NCI-H1694 treated with DMSO at 0.1 percent for 48 hours (cell line): Measurements from ENCODE around the gene LARP1.

Source experiments
- DNase-seq: peaks from one replicate; lab custom pipeline; 2025; lab: John Stamatoyannopoulos, UW

Gene LARP1

DNA sequence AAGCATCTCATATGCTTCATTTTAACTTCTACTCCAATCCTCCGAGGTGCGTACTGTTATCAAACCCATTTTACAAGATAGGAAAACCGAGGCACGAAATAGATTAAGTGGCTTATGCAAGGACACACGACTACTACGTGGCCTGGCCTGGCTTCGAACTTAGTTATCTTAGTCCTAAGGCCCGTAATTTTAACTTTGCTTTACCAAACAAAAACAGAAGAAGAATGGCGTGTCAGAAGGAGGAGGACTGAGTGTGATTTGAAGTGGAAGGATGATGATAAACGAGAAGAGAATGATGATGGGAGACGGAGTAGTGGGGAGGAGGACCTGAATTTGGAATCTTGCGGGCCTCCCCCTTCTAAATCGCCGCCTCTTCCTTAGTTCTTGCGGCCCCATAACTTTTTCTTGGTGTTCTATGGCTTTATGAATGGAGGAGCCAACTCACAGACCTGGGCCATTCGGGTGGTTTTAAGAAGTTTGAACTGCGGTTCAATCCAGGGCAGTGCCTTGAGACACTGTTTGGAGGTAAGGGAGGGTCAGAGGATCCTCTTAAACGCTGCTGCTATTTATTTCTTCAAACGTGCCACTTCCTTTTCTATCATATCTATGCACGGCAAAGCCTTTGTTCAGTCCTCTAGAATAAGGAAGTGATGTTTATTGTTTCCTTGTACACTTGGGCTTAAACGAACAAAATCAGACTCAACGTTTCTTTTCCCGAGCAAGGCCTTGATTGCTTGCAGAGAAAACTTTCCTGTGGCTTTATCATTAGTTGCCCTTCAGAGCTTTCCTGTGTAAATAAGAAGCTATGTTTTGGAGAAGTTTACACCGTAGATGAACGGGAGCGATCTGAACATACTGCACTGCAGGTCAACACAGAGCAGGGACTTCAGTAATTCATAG is 104.0 kb downstream of the LARP1 start:
- no peak for DNase-seq

- DNase-seq, result no peak
Measured at GRCh38 chr5:154860123-154860522, 104.9 kb downstream of the LARP1 start.

- no peak for DNase-seq
Measured at GRCh38 chr5:154860765-154861164, 105.6 kb downstream of the LARP1 start.

- DNase-seq, result no peak
Measured at GRCh38 chr5:154861946-154862345, 106.8 kb downstream of the LARP1 start.

DNA sequence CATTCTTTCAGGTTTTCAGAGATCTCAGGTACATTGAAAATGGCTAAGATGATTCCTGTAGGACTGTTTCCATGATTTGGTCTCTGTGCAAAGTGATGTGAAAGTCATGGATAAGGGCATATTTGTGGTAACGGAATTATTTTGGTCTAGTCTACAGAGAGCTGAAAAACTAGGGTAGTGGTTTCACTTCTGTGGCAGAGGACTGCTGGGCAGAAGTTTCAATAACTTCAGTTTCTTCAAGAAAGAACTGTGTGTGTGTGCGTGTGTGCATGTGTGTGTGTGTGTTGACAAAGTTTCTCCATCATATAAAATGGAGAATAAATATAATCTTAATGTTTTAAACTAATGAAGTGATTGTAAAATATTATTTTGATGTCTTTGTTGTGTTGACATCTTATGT is 107.6 kb downstream of the LARP1 start:
- DNase-seq, result no peak

DNA sequence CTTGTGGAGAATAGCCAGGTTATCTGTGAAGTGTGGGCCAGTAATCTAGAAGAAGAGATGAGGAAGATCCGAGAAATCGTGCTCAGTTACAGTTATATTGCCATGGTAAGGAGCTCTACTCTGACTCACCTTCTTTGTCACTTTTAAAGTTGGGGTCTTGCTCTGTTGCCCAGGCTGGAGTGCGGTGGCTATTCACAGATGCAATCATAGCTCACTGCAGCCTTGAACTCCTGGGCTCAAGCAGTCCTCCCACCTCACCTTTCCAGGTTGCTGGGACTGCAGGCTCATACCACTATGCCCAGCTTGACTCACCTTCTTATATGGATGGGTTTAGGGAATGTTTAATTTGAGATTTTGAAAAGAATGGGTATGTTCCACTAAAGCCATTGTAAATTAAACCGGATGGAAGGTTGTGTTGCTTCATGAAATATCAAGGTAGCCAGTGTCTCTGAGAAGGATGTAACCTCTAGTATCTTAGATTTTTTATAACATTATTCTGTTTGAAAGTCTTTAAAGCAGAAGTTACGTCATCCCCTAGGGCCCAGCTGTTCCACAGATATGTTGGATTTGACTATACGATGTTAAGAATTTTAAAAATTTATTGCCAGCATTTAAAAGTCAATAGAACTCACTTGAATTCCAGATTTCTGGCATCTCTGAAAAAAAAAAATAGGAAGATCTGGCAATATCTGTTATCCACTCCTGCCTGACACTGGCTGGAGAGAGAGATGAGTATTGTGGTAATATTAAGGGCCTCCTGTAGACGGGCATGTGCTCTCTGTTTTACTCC is 108.3 kb downstream of the LARP1 start:
- no peak for DNase-seq

DNA sequence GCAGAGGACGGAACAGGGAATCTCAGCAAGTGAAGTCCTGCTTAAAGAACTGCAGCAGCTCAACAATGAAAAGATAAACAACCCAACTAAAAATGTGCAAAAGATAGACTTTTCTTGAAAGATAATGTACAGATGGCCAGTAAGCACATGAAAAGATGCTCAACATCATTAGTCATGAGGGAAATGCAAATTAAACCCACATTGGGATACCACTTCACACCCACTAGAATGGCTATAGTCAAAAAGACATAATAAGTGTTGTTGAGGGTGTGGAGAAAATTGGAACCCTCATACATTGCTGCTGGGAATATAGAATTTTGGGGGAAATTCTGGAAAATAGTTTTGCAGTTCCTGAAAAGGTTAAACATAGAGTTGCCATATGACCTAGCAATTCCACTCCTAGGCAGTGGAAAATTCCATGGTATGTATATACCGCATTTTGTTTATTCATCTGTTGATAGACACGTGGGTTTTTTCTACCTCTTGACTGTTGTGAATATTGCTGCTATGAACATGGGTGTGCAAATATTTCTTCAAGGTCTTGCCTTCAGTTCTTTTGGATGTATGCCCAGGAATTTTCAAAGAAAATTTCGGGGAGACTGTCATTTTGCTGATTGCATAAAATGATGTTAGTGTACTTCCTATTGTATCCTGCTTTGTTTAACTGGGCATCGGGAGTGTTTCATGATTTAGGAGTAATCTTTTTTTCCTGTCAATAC is 110.4 kb downstream of the LARP1 start:
- DNase-seq, result no peak

GRCh38 chr5:154866841-154867240 is 111.7 kb downstream of the LARP1 start:
- no peak for DNase-seq
